K562 (cell line): ENCODE results near the gene STRA8. TPM values are rescaled to one million over a fixed set of nuclear protein-coding genes. Genes with fewer than 3 reads are reported as not detected.

ENCODE experiments used
- ATAC-seq: fragments of 200-7000 bp; cut with Tn5 transposase; 3 replicates; pipeline ENCODE4 v1.9.1; 2020; ENCODE audit warnings: moderate library complexity
- BruUV-seq: library from RNA; stranded (reverse); fragments of 400-500 nt; replicated peaks from 2 replicates; lab custom pipeline; 2021; lab: Mats Ljungman, UMichigan
- CTCF ChIA-PET: fragments of 300-600 bp; formaldehyde crosslinking; extraction: SDS; loops from one replicate; lab custom pipeline; 2021; ENCODE audit warnings: low intra/inter-chr PET ratio; lab: Yijun Ruan, JAX
- POLR2A ChIA-PET: fragments of 300-600, 350-650 bp; sonication (Branson Sonifier 250); formaldehyde crosslinking; extraction: SDS; loops from one replicate; lab custom pipeline; 2021; ENCODE audit warnings: antibody characterized with exemption, inconsistent platforms; lab: Yijun Ruan, JAX
- DNase-seq, 4 experiments: peaks; one replicate each; pipeline versions ENCODE4 v3.0.0 to v3.0.0-alpha.2; 2011 to 2018; ENCODE audit warnings: low spot score in 3 of 4, mixed read lengths in 3 of 4; ENCODE audit errors: extremely low read depth in 1 of 4
- FAIRE-seq: peaks from 2 replicates; lab custom pipeline; 2011; peaks lifted over from hg19 to GRCh38; lab: Jason Lieb, UNC
- H2AFZ ChIP-seq: 2 replicates; pipeline ENCODE4 v1.6.0; 2011; ENCODE audit warnings: low read depth, low read length, control low read depth, inconsistent platforms
- H3K27ac ChIP-seq: fragments of 200-600 bp; 3 replicates; pipeline ENCODE4 v1.8.0; 2011; ENCODE audit warnings: low read depth, mild to moderate bottlenecking, control low read depth, inconsistent platforms, low read length, moderate library complexity, mixed read lengths; ENCODE audit errors: extremely low read depth
- H3K27me3 ChIP-seq, 2 experiments: fragments of 300-600 bp in 1 of 2; 2 replicates in 1 of 2; 3 replicates in 1 of 2; pipeline versions ENCODE4 v1.6.0 to v1.8.0; 2011; ENCODE audit warnings: inconsistent platforms in 2 of 2, low read length in 2 of 2, mild to moderate bottlenecking in 1 of 2, mixed read lengths in 1 of 2, moderate library complexity in 1 of 2; ENCODE audit not compliant: control insufficient read depth in 2 of 2, insufficient read depth in 2 of 2
- H3K36me3 ChIP-seq: fragments of 300-600 bp; 3 replicates; pipeline ENCODE4 v1.8.0; 2011; ENCODE audit warnings: mild to moderate bottlenecking, low read length, inconsistent platforms; ENCODE audit not compliant: control insufficient read depth, insufficient read depth
- H3K4me1 ChIP-seq, 2 experiments: fragments of 200-600 bp in 1 of 2; replicated peaks in 1 of 2; 2 replicates in 1 of 2; 3 replicates in 1 of 2; pipeline versions ENCODE4 v1.5.1 to v1.8.0; 2011; ENCODE audit warnings: inconsistent platforms in 2 of 2, low read length in 2 of 2, mild to moderate bottlenecking in 1 of 2, mixed read lengths in 1 of 2, moderate library complexity in 1 of 2; ENCODE audit not compliant: control insufficient read depth in 2 of 2, insufficient read depth in 2 of 2
- H3K4me2 ChIP-seq: 2 replicates; pipeline ENCODE4 v1.6.1; 2011; ENCODE audit warnings: low read length, control low read depth, inconsistent platforms, mixed read lengths; ENCODE audit not compliant: insufficient read depth
- H3K4me3 ChIP-seq: fragments of 200-600 bp; sonication (generic), shearing (Covaris generic); 2 replicates; pipeline ENCODE4 v1.5.1; 2016; ENCODE audit warnings: control low read depth, inconsistent platforms
- H3K79me2 ChIP-seq: fragments of 200-600 bp; 3 replicates; pipeline ENCODE4 v1.8.0; 2011; ENCODE audit warnings: low read length, inconsistent platforms; ENCODE audit not compliant: control insufficient read depth, insufficient read depth
- H3K9ac ChIP-seq, 2 experiments: 2 replicates each; pipeline versions ENCODE4 v1.6.0 to v1.6.1; 2011; ENCODE audit warnings: low read depth in 2 of 2, low read length in 2 of 2, control low read depth in 1 of 2, inconsistent platforms in 1 of 2, mild to moderate bottlenecking in 1 of 2, mixed read lengths in 1 of 2; ENCODE audit not compliant: insufficient read depth in 1 of 2
- H3K9me1 ChIP-seq: one replicate; pipeline ENCODE4 v1.6.0; 2011; ENCODE audit warnings: inconsistent platforms, mild to moderate bottlenecking, low read length, moderate library complexity; ENCODE audit not compliant: control insufficient read depth, insufficient read depth
- H3K9me3 ChIP-seq: replicated peaks from 2 replicates; pipeline ENCODE4 v1.5.1; 2011; ENCODE audit warnings: low read depth, low read length, inconsistent platforms; ENCODE audit not compliant: control insufficient read depth, insufficient read depth
- H4K20me1 ChIP-seq: replicated peaks from 2 replicates; pipeline ENCODE4 v1.6.1; 2011; ENCODE audit warnings: low read length, inconsistent platforms, mixed read lengths; ENCODE audit not compliant: control insufficient read depth, insufficient read depth
- ZEB2 ChIP-seq: fragments of 450-650 bp; IDR thresholded peaks from 2 replicates; pipeline ENCODE4 v1.6.1; 2016
- ZNF3 ChIP-seq: fragments of 250-450 bp; sonication (Bioruptor Pico); IDR thresholded peaks from 2 replicates; pipeline ENCODE4 v1.5.0; 2021; ENCODE audit warnings: mild to moderate bottlenecking, moderate library complexity
- WGBS: fragments of 100-300 bp; shearing (Covaris generic); methylation state at CpG from one replicate; pipeline ENCODE4 v1.1.6; 2016; ENCODE audit warnings: low coverage, mixed read lengths; ENCODE audit not compliant: insufficient coverage; ENCODE audit errors: missing lambda C conversion rate; 5-methylcytosine and 5-hydroxymethylcytosine counted together
- in situ Hi-C: fragments of 300-500 bp; cut with MboI; formaldehyde crosslinking; loops from 4 replicates; pipeline ENCODE4 v1.15.0; 2018; ENCODE audit warnings: inconsistent platforms, mixed read lengths
- intact Hi-C: fragments of 100-400 bp; cut with micrococcal nuclease; formaldehyde crosslinking; loops from 2 replicates; pipeline ENCODE4 v1.14.2; 2022
- polyA plus RNA-seq, 8 experiments: library from polyadenylated mRNA; depleted of rRNA in 4 of 8; stranded (reverse) in 5 of 8; unstranded in 3 of 8; fragments of >200 nt; fragmentation: Nextera tagmentation in 2 of 8; fragmentation: Illumina TruSeq in 1 of 8; extraction: Ambion mirVana in 2 of 8; extraction: Trizol in 1 of 8; gene quantifications; 2 replicates each; pipeline versions ENCODE4 v1.2.1 to v1.2.3, GENCODE V29; 2011 to 2014; ENCODE audit warnings: inconsistent platforms in 1 of 8, missing spikeins in 1 of 8
- total RNA-seq, 7 experiments: library from RNA; depleted of rRNA in 6 of 7; stranded (reverse); fragments of >200 nt in 6 of 7; fragmentation: Illumina TruSeq in 2 of 7; extraction: Trizol in 2 of 7; gene quantifications; 2 replicates each; pipeline versions ENCODE4 v1.2.1 to v1.2.3, GENCODE V29; 2011 to 2021; ENCODE audit warnings: low replicate concordance in 1 of 7
- TF ChIP-seq, protein P1 (sequence below), 2 experiments: fragments of 450-650 bp; formaldehyde crosslinking in 1 of 2; IDR thresholded peaks; 2 replicates each; pipeline versions ENCODE4 v1.4.0 to v1.6.1; 2014 to 2020; ENCODE audit warnings: mild to moderate bottlenecking in 2 of 2, borderline replicate concordance in 1 of 2, low read depth in 1 of 2

The STRA8 gene
- total and polyA plus RNA-seq, 9 of the 15 experiments (the other 6 are each of a cell fraction or from before 2014, with no cell fraction given): not detected

GRCh38 chr7:135215698-135216097, 17.9 kb upstream of the STRA8 start:
- no TSS peak for BruUV-seq

More at GRCh38 chr7:135215698-135216097, 17.9 kb upstream of the STRA8 start:
- intact Hi-C loops (no loop called here), in situ Hi-C loops (no loop called here)
- Histone ChIP-seq H2AFZ (peak overlapping the region; percentile 10; the same call in 1 of the 2 replicates), H3K27me3 (peaks cover 9 to 11% of the 10 kb centered on the region in 2 experiments; a peak in 3 of 5 replicates), H4K20me1 (no peaks in the 10 kb centered on the region), H3K27ac (no peak overlapping the region), H3K4me2 (no peak overlapping the region), H3K9ac (no peak overlapping the region), H3K4me1 (peaks cover 5 to 9% of the 10 kb centered on the region in 2 experiments; a peak in 4 of 5 replicates), H3K9me1 (no peaks in the 10 kb centered on the region), H3K4me3 (no peak overlapping the region), H3K79me2 (no peaks in the 10 kb centered on the region), H3K9me3 (no peaks in the 10 kb centered on the region), H3K36me3 (no peaks in the 10 kb centered on the region)
- WGBS: 4% methylated on average over 3 of the region's 3 CpGs
- ChIA-PET CTCF (no interaction called here), POLR2A (no interaction called here)
- FAIRE-seq (no peak), DNase-seq (no peak), ATAC-seq (no peak)
- TF ChIP-seq ZEB2: no peak
- TF ChIP-seq, protein P1, sequence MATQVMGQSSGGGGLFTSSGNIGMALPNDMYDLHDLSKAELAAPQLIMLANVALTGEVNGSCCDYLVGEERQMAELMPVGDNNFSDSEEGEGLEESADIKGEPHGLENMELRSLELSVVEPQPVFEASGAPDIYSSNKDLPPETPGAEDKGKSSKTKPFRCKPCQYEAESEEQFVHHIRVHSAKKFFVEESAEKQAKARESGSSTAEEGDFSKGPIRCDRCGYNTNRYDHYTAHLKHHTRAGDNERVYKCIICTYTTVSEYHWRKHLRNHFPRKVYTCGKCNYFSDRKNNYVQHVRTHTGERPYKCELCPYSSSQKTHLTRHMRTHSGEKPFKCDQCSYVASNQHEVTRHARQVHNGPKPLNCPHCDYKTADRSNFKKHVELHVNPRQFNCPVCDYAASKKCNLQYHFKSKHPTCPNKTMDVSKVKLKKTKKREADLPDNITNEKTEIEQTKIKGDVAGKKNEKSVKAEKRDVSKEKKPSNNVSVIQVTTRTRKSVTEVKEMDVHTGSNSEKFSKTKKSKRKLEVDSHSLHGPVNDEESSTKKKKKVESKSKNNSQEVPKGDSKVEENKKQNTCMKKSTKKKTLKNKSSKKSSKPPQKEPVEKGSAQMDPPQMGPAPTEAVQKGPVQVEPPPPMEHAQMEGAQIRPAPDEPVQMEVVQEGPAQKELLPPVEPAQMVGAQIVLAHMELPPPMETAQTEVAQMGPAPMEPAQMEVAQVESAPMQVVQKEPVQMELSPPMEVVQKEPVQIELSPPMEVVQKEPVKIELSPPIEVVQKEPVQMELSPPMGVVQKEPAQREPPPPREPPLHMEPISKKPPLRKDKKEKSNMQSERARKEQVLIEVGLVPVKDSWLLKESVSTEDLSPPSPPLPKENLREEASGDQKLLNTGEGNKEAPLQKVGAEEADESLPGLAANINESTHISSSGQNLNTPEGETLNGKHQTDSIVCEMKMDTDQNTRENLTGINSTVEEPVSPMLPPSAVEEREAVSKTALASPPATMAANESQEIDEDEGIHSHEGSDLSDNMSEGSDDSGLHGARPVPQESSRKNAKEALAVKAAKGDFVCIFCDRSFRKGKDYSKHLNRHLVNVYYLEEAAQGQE (IDR thresholded peaks at IDR 0.05; ENCODE audit: borderline replicate concordance): peak; percentile 53; the same call in 1 of the 2 replicates
- TF ChIP-seq, protein P1 (CRISPR knock-in tag; IDR thresholded peaks at IDR 0.05; ENCODE audit: low read depth): no peak
- TF ChIP-seq ZNF3 (CRISPR knock-in tag): no peak
